Adipocyte (in vitro differentiated cells): ENCODE data around the gene PRR5.
A peak's percentile ranks its signal among the peaks of the same experiment; 100 is the strongest.

ENCODE experiments used
- DNase-seq: peaks from one replicate; pipeline ENCODE4 v3.0.0-alpha.2; 2015; ENCODE audit warnings: low read depth
- H3K27me3 ChIP-seq: replicated peaks from 2 replicates; pipeline ENCODE4 v1.7.0; 2013; ENCODE audit warnings: mild to moderate bottlenecking, low read length, moderate library complexity; ENCODE audit not compliant: control insufficient read depth, insufficient read depth
- H3K36me3 ChIP-seq: 2 replicates; pipeline ENCODE4 v1.7.0; 2013; ENCODE audit warnings: low read length, mild to moderate bottlenecking, moderate library complexity; ENCODE audit not compliant: control insufficient read depth, insufficient read depth, severe bottlenecking
- H3K4me1 ChIP-seq: 2 replicates; pipeline ENCODE4 v1.7.0; 2013; ENCODE audit warnings: mild to moderate bottlenecking, low read length, moderate library complexity; ENCODE audit not compliant: control insufficient read depth, insufficient read depth
- H3K4me3 ChIP-seq: 2 replicates; pipeline ENCODE4 v1.7.0; 2013; ENCODE audit warnings: mild to moderate bottlenecking, low read length, moderate library complexity
- H3K9ac ChIP-seq: 2 replicates; pipeline ENCODE4 v1.7.0; 2013; ENCODE audit warnings: mild to moderate bottlenecking, low read length, moderate library complexity
- H3K9me3 ChIP-seq: 2 replicates; pipeline ENCODE4 v1.7.0; 2013; ENCODE audit warnings: mild to moderate bottlenecking, low read length, moderate library complexity; ENCODE audit not compliant: control insufficient read depth

PRR5 gene

DNA sequence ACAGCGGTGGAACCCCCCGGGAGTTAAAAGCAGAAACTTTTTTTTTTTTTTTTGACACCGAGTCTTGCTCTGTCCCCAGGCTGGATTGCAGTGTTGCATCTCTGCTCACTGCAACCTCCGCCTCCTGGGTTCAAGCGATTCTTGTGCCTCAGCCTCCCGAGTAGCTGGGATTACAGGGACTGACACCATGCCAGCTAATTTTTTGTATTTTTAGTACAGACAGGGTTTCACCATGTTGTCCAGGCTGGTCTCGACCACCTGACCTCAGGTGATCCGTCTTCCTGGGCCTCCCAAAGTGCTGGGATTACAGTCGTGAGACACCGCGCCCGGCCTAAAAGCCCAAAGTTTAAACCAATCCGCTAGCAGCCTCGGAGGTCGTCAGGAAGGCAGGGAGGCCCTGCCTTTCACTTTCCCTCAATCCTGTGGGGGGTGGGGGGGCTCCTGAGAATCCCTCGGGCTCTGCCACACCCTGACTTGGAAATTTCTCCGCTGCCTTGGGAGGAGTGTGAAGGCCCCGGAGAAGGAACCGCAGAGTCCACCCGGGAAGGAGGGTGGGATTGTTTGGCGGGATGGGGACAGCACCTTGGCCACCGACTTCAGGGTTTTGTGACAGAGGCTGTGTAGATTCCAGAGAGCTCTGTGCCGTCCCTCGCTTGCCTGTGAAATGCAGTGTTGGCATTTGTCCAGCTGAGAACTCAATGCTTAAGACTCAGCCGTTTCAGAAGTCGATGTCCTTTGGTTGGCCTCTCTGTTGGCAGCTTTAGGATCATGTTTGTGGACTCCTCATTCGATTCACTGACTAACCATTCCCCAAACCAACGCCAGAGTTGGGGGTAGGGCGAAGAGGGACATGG, 51.4 kb downstream of the PRR5 start:
- Histone ChIP-seq H3K27me3 (peaks cover 19% of the 10 kb centered on the region), H3K4me3 (peak overlapping the region; percentile 35)
- peak; percentile 57 for DNase-seq

DNA sequence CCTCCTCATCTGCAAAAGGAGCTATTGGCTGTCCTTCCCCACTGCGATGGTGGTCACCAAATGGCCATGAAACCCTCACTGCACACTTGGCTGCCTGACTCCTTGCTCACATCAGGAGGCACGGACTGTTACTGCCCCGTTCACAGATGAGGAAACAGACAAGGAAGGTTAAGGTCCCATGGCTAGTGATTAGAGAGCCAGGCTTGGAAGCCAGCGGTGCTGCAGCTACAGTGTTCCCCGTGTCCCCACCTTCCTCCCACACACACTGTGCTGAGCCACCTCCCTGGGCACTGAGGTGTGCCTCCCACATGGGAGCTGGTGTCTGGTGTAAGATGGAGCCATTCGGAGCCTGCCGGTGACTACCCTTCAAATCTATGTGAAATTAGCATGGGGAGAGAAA, 53.0 kb downstream of the PRR5 start:
- Histone ChIP-seq H3K36me3 (no peaks in the 10 kb centered on the region), H3K4me1 (peaks cover 12% of the 10 kb centered on the region), H3K9me3 (peaks cover 5% of the 10 kb centered on the region), H3K27me3 (peaks cover 19% of the 10 kb centered on the region), H3K4me3 (no peak overlapping the region), H3K9ac (no peak overlapping the region)
- no peak for DNase-seq

More for the DNA sequence above, 51.4 kb downstream of the PRR5 start:
- Histone ChIP-seq H3K9me3 (peaks cover 5% of the 10 kb centered on the region), H3K9ac (peak overlapping the region; percentile 14), H3K4me1 (peaks cover 12% of the 10 kb centered on the region), H3K36me3 (no peaks in the 10 kb centered on the region)

DNA sequence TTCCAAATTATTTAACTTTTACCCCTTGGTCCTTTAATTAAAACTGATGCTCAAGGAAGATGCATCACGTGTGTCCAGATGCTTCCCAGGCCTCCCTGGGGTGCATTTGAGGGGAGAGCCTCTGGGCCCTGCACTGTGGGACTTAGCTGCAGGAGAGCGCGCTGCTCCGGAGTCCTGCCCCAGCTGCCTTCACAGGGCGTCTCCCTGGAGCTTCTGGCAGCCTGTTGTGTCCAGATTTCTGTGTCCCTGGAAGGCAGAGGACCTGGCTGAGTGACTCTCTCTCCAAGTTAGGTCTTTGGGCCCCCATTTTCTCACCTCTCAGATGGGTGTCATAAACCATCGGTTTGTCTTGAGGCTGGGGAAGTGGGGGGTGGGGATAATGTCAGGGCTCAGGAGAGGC, 53.4 kb downstream of the PRR5 start:
- no peak for DNase-seq
- Histone ChIP-seq H3K27me3 (peaks cover 19% of the 10 kb centered on the region), H3K4me1 (peaks cover 12% of the 10 kb centered on the region), H3K9ac (no peak overlapping the region), H3K4me3 (no peak overlapping the region), H3K9me3 (peaks cover 4% of the 10 kb centered on the region), H3K36me3 (no peaks in the 10 kb centered on the region)

DNA sequence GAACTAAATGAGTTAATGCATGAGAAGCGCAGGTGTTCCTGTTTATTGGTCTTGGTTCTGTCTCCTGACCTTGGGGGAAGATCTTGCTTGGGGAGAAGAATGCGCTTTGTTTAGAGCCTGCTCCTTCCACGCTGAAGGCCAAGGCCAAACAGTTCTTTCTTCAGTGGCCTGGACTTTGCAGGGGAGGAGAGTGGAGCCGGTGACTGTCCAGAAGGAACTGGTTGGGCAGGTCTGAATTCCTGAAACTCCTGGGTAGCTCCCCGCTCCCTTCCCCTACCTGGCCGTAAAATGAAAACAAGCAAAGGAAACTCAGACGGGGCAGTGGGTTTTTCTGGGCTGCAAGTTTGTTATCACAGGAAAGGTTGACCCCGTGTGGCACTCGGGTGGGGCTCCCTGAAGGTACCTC, 54.0 kb downstream of the PRR5 start:
- H3K36me3 ChIP-seq, result no peaks in the 10 kb centered on the region
- no peak overlapping the region for H3K9ac ChIP-seq
- peaks cover 22% of the 10 kb centered on the region for H3K27me3 ChIP-seq
- H3K4me3 ChIP-seq, result no peak overlapping the region
- peaks cover 12% of the 10 kb centered on the region for H3K4me1 ChIP-seq
- no peaks in the 10 kb centered on the region for H3K9me3 ChIP-seq
- DNase-seq, result no peak

DNA sequence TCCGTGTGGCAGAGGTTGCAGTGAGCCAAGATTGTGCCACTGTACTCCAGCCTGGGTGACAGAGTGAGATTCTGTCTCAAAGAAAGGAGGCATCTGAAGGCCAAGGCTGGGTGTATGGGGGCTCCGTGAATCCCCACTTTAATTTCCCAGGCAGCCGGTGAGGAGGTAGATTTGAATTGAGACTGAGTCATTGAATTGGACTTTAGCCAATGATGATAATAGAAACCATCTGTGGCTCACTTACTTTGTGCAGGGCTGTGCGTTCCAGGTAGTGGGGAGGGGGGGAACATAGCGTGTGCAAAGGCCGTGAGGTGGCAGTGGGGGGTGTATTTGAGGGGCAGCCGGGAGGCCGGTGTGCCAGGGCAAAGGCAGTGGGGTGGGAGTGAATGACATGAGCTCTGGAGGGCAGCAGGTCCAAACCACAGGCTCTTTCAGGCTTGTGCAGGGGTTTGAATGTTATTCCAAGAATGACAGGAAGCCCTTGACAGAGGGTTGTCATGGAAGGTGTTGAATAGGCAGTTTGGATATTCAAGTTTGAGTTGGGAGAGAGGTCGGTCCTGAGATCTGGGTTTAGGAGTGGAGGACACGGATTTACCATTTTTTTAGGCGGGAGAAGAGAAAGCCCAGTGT, 56.5 kb downstream of the PRR5 start:
- peak; percentile 59 for DNase-seq
- Histone ChIP-seq H3K4me3 (no peak overlapping the region), H3K4me1 (peaks cover 7% of the 10 kb centered on the region), H3K27me3 (peaks cover 21% of the 10 kb centered on the region), H3K9ac (no peak overlapping the region), H3K9me3 (no peaks in the 10 kb centered on the region), H3K36me3 (no peaks in the 10 kb centered on the region)

DNA sequence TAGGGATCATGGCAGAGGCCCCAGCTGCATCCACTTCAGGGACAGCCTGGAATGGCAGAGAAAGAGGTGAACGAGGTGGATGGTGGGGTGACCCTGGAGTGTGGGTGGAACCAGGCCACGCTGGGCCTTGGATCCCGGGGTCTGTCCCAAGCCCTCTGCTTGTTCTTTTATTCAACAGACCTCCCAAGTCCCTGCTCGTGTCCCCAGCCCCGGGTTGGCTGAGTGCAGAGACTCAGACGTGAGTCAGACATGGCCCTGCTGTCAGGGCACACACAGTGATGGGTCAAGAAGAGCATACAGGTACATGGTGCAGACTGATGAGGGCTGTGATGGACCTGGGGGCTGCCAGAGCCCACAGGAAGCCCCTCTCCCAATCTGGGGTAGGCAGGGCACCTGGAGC, 57.0 kb downstream of the PRR5 start:
- no peaks in the 10 kb centered on the region for H3K36me3 ChIP-seq
- H3K9ac ChIP-seq, result no peak overlapping the region
- DNase-seq, result no peak
- no peak overlapping the region for H3K4me3 ChIP-seq
- H3K9me3 ChIP-seq, result no peaks in the 10 kb centered on the region
- peaks cover 22% of the 10 kb centered on the region for H3K27me3 ChIP-seq
- H3K4me1 ChIP-seq, result peaks cover 2% of the 10 kb centered on the region

DNA sequence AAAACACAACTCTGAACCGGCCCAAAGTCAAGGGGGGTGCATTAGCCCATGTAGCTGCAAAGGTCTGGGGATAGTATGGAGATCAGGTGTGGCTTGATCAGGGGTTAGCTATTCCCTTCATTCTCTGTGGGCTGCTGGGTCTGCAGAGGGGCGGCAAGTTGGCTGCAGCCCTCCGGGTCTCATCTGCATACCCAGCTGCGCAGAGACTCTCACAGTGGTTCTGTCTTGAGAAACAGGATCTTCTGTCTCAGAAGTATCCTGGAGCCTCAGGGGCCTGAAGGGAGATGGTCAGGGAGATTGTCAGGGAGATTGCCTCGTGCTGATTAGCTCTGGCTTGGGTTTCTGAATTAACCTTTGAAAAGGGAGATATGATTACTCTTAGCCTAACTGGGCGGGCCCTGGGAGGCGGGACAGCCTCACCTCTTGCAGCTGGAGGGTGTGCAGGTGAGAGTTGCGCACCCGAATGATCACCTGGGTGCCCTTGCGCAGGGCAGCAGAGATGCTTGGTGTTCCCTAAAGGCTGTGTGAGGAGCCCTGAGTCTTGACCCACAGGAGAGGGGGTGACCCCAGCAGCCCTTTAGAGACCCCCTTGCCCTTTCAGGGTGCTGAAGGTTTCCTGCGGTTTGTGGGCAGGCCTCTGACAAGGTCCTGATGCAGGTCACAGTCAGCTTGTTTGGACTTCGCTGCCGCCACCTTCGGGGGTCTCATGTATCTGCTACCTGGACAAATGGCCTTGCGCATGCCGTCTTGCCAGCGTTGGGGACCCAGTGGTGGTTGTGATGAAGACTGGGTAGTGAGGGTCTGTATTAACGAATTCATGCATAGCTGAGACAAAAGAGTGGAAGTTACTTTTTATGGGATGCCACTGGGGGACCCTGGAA, 57.7 kb downstream of the PRR5 start:
- Histone ChIP-seq H3K36me3 (no peaks in the 10 kb centered on the region), H3K27me3 (peaks cover 28% of the 10 kb centered on the region), H3K9ac (no peak overlapping the region), H3K4me1 (no peaks in the 10 kb centered on the region), H3K4me3 (no peak overlapping the region), H3K9me3 (no peaks in the 10 kb centered on the region)
- DNase-seq, result no peak

DNA sequence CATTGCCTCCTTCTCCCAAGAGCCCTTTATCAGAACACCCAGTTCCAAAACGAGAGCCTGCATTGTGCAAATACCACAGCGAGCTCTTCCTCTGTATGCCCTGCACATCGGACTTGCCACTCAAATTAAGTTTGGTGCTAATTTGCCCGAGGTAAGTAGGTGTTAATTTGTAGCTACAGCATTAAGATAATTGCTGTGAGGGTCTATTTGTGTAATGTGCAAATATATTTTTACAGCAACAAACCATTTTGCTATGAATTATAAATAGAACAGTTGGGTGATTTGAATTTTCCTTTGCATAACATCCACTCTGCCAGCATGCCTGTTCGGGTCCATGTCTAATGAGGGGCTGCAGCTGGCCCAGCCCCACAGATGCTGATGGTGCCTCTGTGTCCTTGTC, 58.5 kb downstream of the PRR5 start:
- Histone ChIP-seq H3K4me3 (no peak overlapping the region), H3K27me3 (peaks cover 31% of the 10 kb centered on the region), H3K9ac (no peak overlapping the region), H3K4me1 (no peaks in the 10 kb centered on the region), H3K9me3 (no peaks in the 10 kb centered on the region), H3K36me3 (no peaks in the 10 kb centered on the region)
- no peak for DNase-seq

DNA sequence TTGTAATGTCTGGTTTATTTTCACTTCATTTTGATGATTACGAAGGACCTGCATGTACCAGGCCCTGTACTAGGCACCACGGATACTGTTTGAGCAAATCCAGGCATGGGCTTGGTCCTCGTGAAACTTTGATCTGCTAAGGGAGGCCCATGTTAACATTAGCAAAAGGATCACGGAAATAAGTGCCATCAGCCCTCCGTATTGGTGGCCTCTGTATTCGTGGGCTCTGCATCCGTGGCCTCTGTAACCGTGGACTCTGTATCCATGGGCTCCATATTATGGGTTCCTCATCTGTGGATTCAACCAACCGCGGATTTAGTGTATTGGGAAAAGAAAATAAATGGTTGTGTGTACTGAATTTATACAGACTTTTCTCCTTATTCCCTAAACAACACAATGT, 59.0 kb downstream of the PRR5 start:
- no peak overlapping the region for H3K4me3 ChIP-seq
- no peak overlapping the region for H3K9ac ChIP-seq
- DNase-seq, result no peak
- H3K27me3 ChIP-seq, result peaks cover 31% of the 10 kb centered on the region
- no peaks in the 10 kb centered on the region for H3K36me3 ChIP-seq
- no peaks in the 10 kb centered on the region for H3K9me3 ChIP-seq
- H3K4me1 ChIP-seq, result no peaks in the 10 kb centered on the region

DNA sequence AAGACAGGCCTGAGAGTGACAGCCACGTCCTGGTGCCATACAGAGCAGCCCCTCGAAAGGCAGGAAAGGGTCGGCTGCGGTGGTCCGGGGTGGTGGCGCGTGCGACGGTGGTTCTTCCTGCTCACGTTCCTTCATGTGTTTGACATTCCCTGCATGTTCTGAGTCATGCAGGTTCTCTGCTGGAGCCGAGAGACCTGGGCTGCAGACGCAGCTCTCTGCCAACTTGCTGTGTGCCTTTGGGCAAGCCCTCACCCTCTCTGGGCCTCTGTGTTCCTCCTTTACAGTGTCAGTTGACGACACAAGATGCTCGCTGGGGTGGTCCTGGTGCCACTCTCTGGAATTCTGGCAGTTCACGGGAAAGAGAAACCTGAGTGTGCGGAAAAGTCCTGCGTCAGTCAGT, 62.4 kb downstream of the PRR5 start:
- Histone ChIP-seq H3K27me3 (peaks cover 36% of the 10 kb centered on the region), H3K4me3 (no peak overlapping the region), H3K36me3 (no peaks in the 10 kb centered on the region), H3K9ac (no peak overlapping the region), H3K4me1 (no peaks in the 10 kb centered on the region), H3K9me3 (peaks cover 3% of the 10 kb centered on the region)
- no peak for DNase-seq

DNA sequence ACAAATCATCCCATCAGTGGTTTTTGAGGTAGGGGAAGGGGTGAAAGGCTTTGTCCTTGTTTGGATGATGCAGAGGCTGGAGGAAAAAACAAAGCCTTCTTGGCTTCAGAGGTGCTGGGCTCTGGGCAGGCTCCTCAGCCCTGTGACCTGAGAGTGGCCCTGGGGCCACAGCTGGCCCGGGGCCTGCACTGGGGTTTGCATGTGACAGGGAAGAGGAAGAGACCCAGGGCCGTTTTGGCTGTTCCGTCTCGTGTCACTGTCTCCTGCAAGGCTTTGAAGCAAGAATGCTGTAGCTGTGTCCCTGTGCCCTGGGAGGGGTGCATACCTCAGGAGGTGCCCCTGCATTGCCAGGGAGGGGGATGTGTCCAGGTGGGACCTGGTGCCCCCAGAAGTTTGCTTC, 63.0 kb downstream of the PRR5 start:
- Histone ChIP-seq H3K4me3 (no peak overlapping the region), H3K36me3 (no peaks in the 10 kb centered on the region), H3K27me3 (peaks cover 36% of the 10 kb centered on the region), H3K4me1 (no peaks in the 10 kb centered on the region), H3K9ac (no peak overlapping the region), H3K9me3 (peaks cover 8% of the 10 kb centered on the region)
- no peak for DNase-seq
